Thyroid gland (tissue), 4 donors: ENCODE results near the gene ACKR3. TPM values are rescaled to one million over a fixed set of nuclear protein-coding genes. Genes with fewer than 3 reads are reported as not detected.

ENCODE experiments used
- DNase-seq, 2 donors: peaks; one replicate each; pipeline ENCODE4 v3.0.0-alpha.2; 2019
- H3K27ac ChIP-seq, 3 donors: fragments of 200-600 bp; sonication (generic); 1 replicate in 2 of 3; 2 replicates in 1 of 3; pipeline ENCODE4 v1.5.1; 2016 to 2019; ENCODE audit warnings: mild to moderate bottlenecking in 1 of 3, moderate library complexity in 1 of 3
- H3K27me3 ChIP-seq: fragments of 200-600 bp; sonication (generic); one replicate; pipeline ENCODE4 v1.5.1; 2019
- H3K36me3 ChIP-seq, 2 donors: fragments of 200-600 bp; sonication (generic); one replicate each; pipeline ENCODE4 v1.5.1; 2016 to 2019
- H3K4me1 ChIP-seq, 2 donors: fragments of 200-600 bp; sonication (generic); one replicate each; pipeline ENCODE4 v1.5.1; 2017 to 2019
- H3K4me3 ChIP-seq, 3 donors: fragments of 200-600 bp; sonication (generic); replicated peaks in 1 of 3; 1 replicate in 2 of 3; 2 replicates in 1 of 3; pipeline ENCODE4 v1.5.1; 2016; ENCODE audit warnings: mild to moderate bottlenecking in 1 of 3
- H3K9me3 ChIP-seq: fragments of 200-600 bp; sonication (generic); one replicate; pipeline ENCODE4 v1.5.1; 2017
- POLR2A ChIP-seq, 2 donors: fragments of 450-650 bp; IDR thresholded peaks; one replicate each; pipeline ENCODE4 v1.6.1; 2017; ENCODE audit warnings: antibody characterized with exemption in 2 of 2, mild to moderate bottlenecking in 2 of 2, moderate library complexity in 1 of 2
- WGBS, 2 donors: methylation state at CpG; one replicate each; pipeline ENCODE4 v1.1.5; 2017; 5-methylcytosine and 5-hydroxymethylcytosine counted together
- intact Hi-C: fragments of 100-400 bp; cut with DNase I; formaldehyde crosslinking; loops from one replicate; pipeline ENCODE4 v1.15.1; 2023
- total RNA-seq, 4 donors: library from RNA; depleted of rRNA; stranded (reverse); fragments of >200 nt; gene quantifications; one replicate each; pipeline ENCODE4 v1.2.3, GENCODE V29; 2016
- TF ChIP-seq, protein P1 (sequence below), 6 experiments: fragments of 200-600 bp in 3 of 6; fragments of 450-650 bp in 3 of 6; sonication (generic) in 3 of 6; IDR thresholded peaks; one replicate each; pipeline ENCODE4 v1.5.1; 2016 to 2019; ENCODE audit warnings: antibody characterized with exemption in 6 of 6, mild to moderate bottlenecking in 2 of 6, inconsistent platforms in 1 of 6, moderate library complexity in 1 of 6

The ACKR3 gene
- total RNA-seq, 4 donors from 2014 or later: 32.2 to 68.5 (median 54.8) TPM

DNA sequence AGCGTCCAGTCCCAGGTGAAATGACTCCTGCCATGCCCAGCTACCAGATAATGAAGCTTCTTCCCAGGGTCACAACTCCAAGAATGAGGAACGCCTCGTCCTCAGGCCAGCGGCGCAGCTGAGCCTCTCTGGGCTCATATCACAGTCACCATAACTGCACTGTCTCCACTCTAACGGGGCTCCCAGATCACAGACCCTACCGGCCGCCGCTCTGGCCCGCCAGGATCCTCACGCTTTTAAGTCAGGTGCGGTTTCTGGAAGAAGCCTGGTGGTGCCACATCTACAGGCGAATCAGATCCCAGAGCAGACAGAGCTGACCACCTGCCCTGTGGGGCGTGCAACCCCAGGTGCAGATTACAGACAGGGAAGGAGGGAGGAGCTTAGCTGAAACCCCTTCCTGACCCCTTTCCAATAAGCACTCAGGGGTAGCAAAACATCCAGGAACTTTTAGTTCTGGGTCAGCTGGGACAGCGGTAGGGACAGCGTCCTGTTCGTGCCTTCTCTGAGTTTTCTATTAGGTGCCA is 3.7 kb upstream of the ACKR3 start:
- H3K36me3 ChIP-seq: no peaks in the 10 kb centered on the region
- 94 to 98% methylated on average over 16 of the region's 17 CpGs for WGBS, 2 donors
- TF ChIP-seq, protein P1, sequence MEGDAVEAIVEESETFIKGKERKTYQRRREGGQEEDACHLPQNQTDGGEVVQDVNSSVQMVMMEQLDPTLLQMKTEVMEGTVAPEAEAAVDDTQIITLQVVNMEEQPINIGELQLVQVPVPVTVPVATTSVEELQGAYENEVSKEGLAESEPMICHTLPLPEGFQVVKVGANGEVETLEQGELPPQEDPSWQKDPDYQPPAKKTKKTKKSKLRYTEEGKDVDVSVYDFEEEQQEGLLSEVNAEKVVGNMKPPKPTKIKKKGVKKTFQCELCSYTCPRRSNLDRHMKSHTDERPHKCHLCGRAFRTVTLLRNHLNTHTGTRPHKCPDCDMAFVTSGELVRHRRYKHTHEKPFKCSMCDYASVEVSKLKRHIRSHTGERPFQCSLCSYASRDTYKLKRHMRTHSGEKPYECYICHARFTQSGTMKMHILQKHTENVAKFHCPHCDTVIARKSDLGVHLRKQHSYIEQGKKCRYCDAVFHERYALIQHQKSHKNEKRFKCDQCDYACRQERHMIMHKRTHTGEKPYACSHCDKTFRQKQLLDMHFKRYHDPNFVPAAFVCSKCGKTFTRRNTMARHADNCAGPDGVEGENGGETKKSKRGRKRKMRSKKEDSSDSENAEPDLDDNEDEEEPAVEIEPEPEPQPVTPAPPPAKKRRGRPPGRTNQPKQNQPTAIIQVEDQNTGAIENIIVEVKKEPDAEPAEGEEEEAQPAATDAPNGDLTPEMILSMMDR (IDR thresholded peaks at IDR 0.05): no peak
- TF ChIP-seq POLR2A (IDR thresholded peaks at IDR 0.05): no peak
- intact Hi-C loops: loop anchor here (10.0 kb wide), 2 partner anchors 51 to 459 kb away; no protein-coding TSS in a partner anchor
- no peak overlapping the region for H3K4me3 ChIP-seq
- no peaks in the 10 kb centered on the region for H3K27me3 ChIP-seq
- no peaks in the 10 kb centered on the region for H3K9me3 ChIP-seq
- peaks cover 27 to 30% of the 10 kb centered on the region in 2 donors for H3K4me1 ChIP-seq
- no peak overlapping the region for H3K27ac ChIP-seq
- DNase-seq: no peak

DNA sequence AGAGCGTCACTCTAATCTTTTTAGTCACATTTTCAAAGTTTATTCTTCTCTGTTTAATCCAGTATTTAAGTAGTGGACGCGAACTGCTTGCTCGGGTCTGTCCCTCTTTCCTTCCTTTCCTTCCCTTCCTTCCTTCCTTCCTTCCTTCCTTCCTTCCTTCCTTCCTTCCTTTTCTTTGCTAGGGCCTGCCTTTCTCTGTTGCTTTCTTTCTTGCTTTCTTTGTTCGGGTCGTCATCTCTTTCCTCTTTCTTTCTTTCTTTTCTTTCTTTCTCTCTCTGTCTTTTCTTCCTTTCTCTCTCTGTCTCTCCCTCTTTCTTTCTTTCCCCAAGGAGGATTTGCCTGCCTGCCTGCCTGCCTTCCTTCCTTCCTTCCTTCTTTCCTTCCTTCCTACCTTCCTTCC is 3.0 kb upstream of the ACKR3 start:
- Histone ChIP-seq H3K27me3 (no peaks in the 10 kb centered on the region), H3K4me3 (no peak overlapping the region), H3K4me1 (peaks cover 31% of the 10 kb centered on the region in 2 donors), H3K27ac (peak overlapping the region in 2 of 3 donors; percentile 96 to 97), H3K9me3 (no peaks in the 10 kb centered on the region), H3K36me3 (no peaks in the 10 kb centered on the region)
- intact Hi-C loops: loop anchor here (10.0 kb wide), 2 partner anchors 52 to 458 kb away; no protein-coding TSS in a partner anchor
- DNase-seq: no peak
- TF ChIP-seq POLR2A (IDR thresholded peaks at IDR 0.05): no peak
- WGBS, 2 donors: 87 to 91% methylated on average over 6 of the region's 6 CpGs

GRCh38 chr2:236568068-236568921 is 1.3 kb upstream of the ACKR3 start:
- TF ChIP-seq POLR2A (IDR thresholded peaks at IDR 0.05): peak in 1 of 2 donors; percentile 70
- TF ChIP-seq, protein P1 (IDR thresholded peaks at IDR 0.05): peak in 4 of 6 experiments; percentile 19 to 29 (median 24)
- no peaks in the 10 kb centered on the region for H3K36me3 ChIP-seq
- peak; percentile 87 to 88 for DNase-seq
- WGBS, 2 donors: 2 to 6% methylated on average over 30 to 37 of the region's 49 CpGs
- no peaks in the 10 kb centered on the region for H3K9me3 ChIP-seq
- H3K4me3 ChIP-seq: peak overlapping the region in 2 of 3 donors; percentile 16 to 36
- H3K27ac ChIP-seq: peak overlapping the region; percentile 91 to 97 (median 96)
- peaks cover 47 to 48% of the 10 kb centered on the region in 2 donors for H3K4me1 ChIP-seq
- H3K27me3 ChIP-seq: no peaks in the 10 kb centered on the region
- intact Hi-C loops: loop anchor here (10.0 kb wide), 2 partner anchors 53 to 457 kb away; no protein-coding TSS in a partner anchor

- DNase-seq: no peak
- H3K27me3 ChIP-seq: no peaks in the 10 kb centered on the region
- WGBS, 2 donors: 13 to 18% methylated on average over 10 of the region's 10 CpGs
- no peaks in the 10 kb centered on the region for H3K36me3 ChIP-seq
- H3K27ac ChIP-seq: peak overlapping the region; percentile 91 to 97 (median 96)
- H3K9me3 ChIP-seq: no peaks in the 10 kb centered on the region
- peak overlapping the region in 1 of 3 donors; percentile 36 for H3K4me3 ChIP-seq
- peaks cover 49 to 56% of the 10 kb centered on the region in 2 donors for H3K4me1 ChIP-seq
- TF ChIP-seq POLR2A (IDR thresholded peaks at IDR 0.05): no peak
- TF ChIP-seq, protein P1 (IDR thresholded peaks at IDR 0.05): no peak
- intact Hi-C loops: loop anchor here (10.0 kb wide), 2 partner anchors 54 to 456 kb away; no protein-coding TSS in a partner anchor
Observed at GRCh38 chr2:236568922-236569572, 578 bp upstream of the ACKR3 start.
